ENCODE data around the gene FOXN1. TPM values are rescaled to one million over a fixed set of nuclear protein-coding genes. Genes with fewer than 3 reads are reported as not detected.

The FOXN1 gene
- total RNA-seq, 2 donors from 2014 or later, result not detected

DNA sequence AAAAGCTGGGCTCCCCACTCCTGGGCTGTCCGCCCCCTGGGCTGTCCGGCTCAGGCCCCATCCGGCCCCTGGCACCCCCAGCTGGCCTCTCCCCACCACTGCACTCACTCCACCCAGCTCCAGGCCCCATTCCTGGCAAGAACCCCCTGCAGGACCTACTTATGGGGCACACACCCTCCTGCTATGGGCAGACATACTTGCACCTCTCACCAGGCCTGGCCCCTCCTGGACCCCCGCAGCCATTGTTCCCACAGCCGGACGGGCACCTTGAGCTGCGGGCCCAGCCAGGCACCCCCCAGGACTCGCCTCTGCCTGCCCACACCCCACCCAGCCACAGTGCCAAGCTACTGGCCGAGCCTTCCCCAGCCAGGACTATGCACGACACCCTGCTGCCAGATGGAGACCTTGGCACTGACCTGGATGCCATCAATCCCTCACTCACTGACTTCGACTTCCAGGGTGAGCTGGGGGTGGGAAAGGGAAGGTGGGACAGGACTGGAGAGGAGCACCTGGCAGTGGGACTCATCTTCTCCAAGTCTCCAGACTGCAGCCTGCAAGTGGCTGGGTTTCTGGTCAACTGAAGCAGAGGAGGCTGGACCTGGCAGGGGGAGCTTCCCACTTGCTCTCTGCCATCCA, 28.7 kb downstream of the FOXN1 start:
- WGBS, 2 experiments (ENCODE audit: insufficient coverage in 1 of 2, insufficient read length in 1 of 2), result 89 to 93% methylated on average over 7 to 11 of the region's 11 CpGs
- H3K36me3 Mint-ChIP-seq (ENCODE audit: low read depth), result no peaks in the 10 kb centered on the region

DNA sequence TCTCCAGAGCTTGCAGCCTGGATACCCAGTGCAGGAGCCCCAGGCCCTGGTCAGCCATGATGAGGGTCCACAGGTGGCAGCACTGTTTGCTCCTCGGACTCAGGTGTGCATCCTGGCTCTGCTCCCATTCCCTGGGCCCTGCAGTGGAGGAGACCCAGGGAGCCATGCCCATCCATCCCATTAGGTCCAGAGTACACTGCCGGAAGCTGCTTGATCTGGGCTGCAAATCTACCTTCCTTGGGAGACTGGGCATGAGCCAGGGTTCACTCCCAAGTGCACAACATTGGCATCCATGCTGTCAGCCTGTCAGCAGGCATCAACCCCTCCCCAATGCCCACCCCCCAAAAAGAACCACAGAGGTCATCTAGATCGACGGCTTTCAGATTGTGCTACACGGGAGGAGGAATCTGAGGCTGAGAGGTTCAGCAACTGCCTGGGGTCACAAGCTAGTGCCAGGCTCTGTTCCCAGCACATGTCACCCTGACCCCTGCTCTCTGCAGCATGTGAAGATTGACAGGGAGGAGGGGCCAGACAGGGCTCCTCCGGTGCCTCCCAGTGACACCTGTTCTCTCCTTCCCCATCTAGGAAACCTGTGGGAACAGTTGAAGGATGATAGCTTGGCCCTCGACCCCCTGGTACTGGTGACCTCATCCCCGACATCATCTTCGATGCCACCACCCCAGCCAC, 30.5 kb downstream of the FOXN1 start:
- no peak overlapping the region for H3K27ac ChIP-seq (ENCODE audit: low read depth, low read length)
- H3K9ac ChIP-seq (ENCODE audit: extremely low read depth, low read length, poor library complexity, severe bottlenecking), result no peak overlapping the region
- no peaks in the 10 kb centered on the region for H3K9me3 Mint-ChIP-seq
- no peak for DNase-seq
- TF ChIP-seq, protein P1, sequence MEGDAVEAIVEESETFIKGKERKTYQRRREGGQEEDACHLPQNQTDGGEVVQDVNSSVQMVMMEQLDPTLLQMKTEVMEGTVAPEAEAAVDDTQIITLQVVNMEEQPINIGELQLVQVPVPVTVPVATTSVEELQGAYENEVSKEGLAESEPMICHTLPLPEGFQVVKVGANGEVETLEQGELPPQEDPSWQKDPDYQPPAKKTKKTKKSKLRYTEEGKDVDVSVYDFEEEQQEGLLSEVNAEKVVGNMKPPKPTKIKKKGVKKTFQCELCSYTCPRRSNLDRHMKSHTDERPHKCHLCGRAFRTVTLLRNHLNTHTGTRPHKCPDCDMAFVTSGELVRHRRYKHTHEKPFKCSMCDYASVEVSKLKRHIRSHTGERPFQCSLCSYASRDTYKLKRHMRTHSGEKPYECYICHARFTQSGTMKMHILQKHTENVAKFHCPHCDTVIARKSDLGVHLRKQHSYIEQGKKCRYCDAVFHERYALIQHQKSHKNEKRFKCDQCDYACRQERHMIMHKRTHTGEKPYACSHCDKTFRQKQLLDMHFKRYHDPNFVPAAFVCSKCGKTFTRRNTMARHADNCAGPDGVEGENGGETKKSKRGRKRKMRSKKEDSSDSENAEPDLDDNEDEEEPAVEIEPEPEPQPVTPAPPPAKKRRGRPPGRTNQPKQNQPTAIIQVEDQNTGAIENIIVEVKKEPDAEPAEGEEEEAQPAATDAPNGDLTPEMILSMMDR (conservative IDR thresholded peaks at IDR 0.05), result no peak
- no peaks in the 10 kb centered on the region for H3K4me1 Mint-ChIP-seq
- no peaks in the 10 kb centered on the region for H3K4me1 ChIP-seq (ENCODE audit: control insufficient read depth, insufficient read depth, low read length)
- no peaks in the 10 kb centered on the region for H3K27me3 Mint-ChIP-seq (ENCODE audit: insufficient read depth)
- no peak overlapping the region for H3K27ac Mint-ChIP-seq
- peaks cover 5% of the 10 kb centered on the region for H3K27me3 ChIP-seq (ENCODE audit: control insufficient read depth, insufficient read depth, low read length, poor library complexity, severe bottlenecking)
- H3K36me3 Mint-ChIP-seq (ENCODE audit: low read depth), result no peaks in the 10 kb centered on the region
- 74 to 86% methylated on average over 5 to 9 of the region's 9 CpGs for WGBS, 2 experiments (ENCODE audit: insufficient coverage in 1 of 2, insufficient read length in 1 of 2)
- no peak overlapping the region for H3K4me3 ChIP-seq (ENCODE audit: low read length)
- no peaks in the 10 kb centered on the region for H3K9me3 ChIP-seq (ENCODE audit: control insufficient read depth, low read length)
- H3K36me3 ChIP-seq (ENCODE audit: control insufficient read depth, insufficient read depth, low read length), result no peaks in the 10 kb centered on the region
- H3K4me3 Mint-ChIP-seq, result no peak overlapping the region

More for the DNA sequence above, 28.7 kb downstream of the FOXN1 start:
- no peak overlapping the region for H3K27ac Mint-ChIP-seq
- TF ChIP-seq, protein P1 (conservative IDR thresholded peaks at IDR 0.05), result no peak
- Histone ChIP-seq H3K27ac (ENCODE audit: low read depth, low read length) (no peak overlapping the region), H3K9ac (ENCODE audit: extremely low read depth, low read length, poor library complexity, severe bottlenecking) (no peak overlapping the region), H3K4me3 (ENCODE audit: low read length) (no peak overlapping the region), H3K4me1 (ENCODE audit: control insufficient read depth, insufficient read depth, low read length) (no peaks in the 10 kb centered on the region), H3K36me3 (ENCODE audit: control insufficient read depth, insufficient read depth, low read length) (no peaks in the 10 kb centered on the region), H3K9me3 (ENCODE audit: control insufficient read depth, low read length) (no peaks in the 10 kb centered on the region), H3K27me3 (ENCODE audit: control insufficient read depth, insufficient read depth, low read length, poor library complexity, severe bottlenecking) (peaks cover 10% of the 10 kb centered on the region)
- peaks cover 5% of the 10 kb centered on the region for H3K27me3 Mint-ChIP-seq (ENCODE audit: insufficient read depth)
- no peak overlapping the region for H3K4me3 Mint-ChIP-seq
- no peaks in the 10 kb centered on the region for H3K4me1 Mint-ChIP-seq
- DNase-seq, result no peak
- H3K9me3 Mint-ChIP-seq, result no peaks in the 10 kb centered on the region

DNA sequence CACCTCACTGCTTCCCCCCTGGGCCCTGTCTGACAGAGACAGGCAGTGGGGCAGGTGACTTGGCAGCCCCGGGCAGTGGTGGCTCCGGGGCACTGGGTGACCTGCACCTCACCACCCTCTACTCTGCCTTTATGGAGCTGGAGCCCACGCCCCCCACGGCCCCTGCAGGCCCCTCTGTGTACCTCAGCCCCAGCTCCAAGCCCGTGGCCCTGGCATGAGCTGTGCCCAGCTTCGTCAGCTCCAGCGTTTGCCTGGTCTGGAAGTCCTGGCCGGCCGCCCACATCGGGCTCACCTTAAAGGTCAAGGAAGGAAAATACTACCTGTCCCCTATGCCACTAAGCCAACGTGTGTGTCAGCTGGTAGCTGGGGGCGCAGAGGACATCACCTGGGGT, 31.1 kb downstream of the FOXN1 start:
- Mint-ChIP-seq H3K27ac (no peak overlapping the region), H3K36me3 (ENCODE audit: low read depth) (no peaks in the 10 kb centered on the region), H3K4me3 (no peak overlapping the region)

More for the DNA sequence above, 31.1 kb downstream of the FOXN1 start:
- no peaks in the 10 kb centered on the region for H3K9me3 ChIP-seq (ENCODE audit: control insufficient read depth, low read length)
- no peak overlapping the region for H3K27ac ChIP-seq (ENCODE audit: low read depth, low read length)
- no peaks in the 10 kb centered on the region for H3K27me3 ChIP-seq (ENCODE audit: control insufficient read depth, insufficient read depth, low read length, poor library complexity, severe bottlenecking)
- no peaks in the 10 kb centered on the region for H3K9me3 Mint-ChIP-seq
- H3K4me1 Mint-ChIP-seq, result no peaks in the 10 kb centered on the region
- no peak overlapping the region for H3K4me3 ChIP-seq (ENCODE audit: low read length)
- WGBS, 2 experiments (ENCODE audit: insufficient coverage in 1 of 2, insufficient read length in 1 of 2), result 81 to 100% methylated on average over 3 to 12 of the region's 12 CpGs
- TF ChIP-seq, protein P1 (conservative IDR thresholded peaks at IDR 0.05), result no peak
- H3K27me3 Mint-ChIP-seq (ENCODE audit: insufficient read depth), result no peaks in the 10 kb centered on the region
- no peak overlapping the region for H3K9ac ChIP-seq (ENCODE audit: extremely low read depth, low read length, poor library complexity, severe bottlenecking)
- H3K36me3 ChIP-seq (ENCODE audit: control insufficient read depth, insufficient read depth, low read length), result no peaks in the 10 kb centered on the region
- no peak for DNase-seq
- H3K4me1 ChIP-seq (ENCODE audit: control insufficient read depth, insufficient read depth, low read length), result no peaks in the 10 kb centered on the region
